Measurements from ENCODE around the gene SYNDIG1.

The SYNDIG1 gene

GRCh38 chr20:24452498-24453127, 16.8 kb upstream of the SYNDIG1 start:
- TF ChIP-seq GATA1 (IDR thresholded peaks at IDR 0.05; ENCODE audit: low read depth, low read length): no peak
- TF ChIP-seq POLR2A (IDR thresholded peaks at IDR 0.05; ENCODE audit: low read length): no peak
- peak in 1 of 2 experiments; percentile 3 for DNase-seq

- no peak for DNase-seq
- no peak for TF ChIP-seq POLR2A (IDR thresholded peaks at IDR 0.05; ENCODE audit: low read length)
- no peak for TF ChIP-seq GATA1 (IDR thresholded peaks at IDR 0.05; ENCODE audit: low read depth, low read length)
Observed at GRCh38 chr20:24453869-24454268, 15.6 kb upstream of the SYNDIG1 start.

DNA sequence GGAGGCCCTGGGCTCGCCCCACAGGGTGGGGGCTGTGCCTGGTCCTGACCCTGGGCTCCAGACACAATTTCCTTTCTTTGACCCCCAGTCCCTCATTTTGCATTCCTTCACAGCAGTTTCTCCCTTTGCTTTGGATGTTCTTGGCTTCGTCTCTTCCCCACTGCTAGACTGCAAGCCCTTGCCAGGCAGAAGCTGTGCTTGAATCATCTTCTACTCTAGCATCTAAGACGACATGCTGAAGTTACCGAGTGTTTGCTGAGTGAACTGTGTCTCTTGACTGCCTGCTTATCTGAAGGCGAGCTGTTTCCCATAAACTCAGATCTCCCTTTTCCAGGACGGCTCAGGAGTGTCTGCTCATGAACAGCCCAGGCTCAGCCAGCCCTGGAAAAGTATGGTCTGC, 14.3 kb upstream of the SYNDIG1 start:
- TF ChIP-seq POLR2A (IDR thresholded peaks at IDR 0.05; ENCODE audit: low read length) (no peak), GATA1 (IDR thresholded peaks at IDR 0.05; ENCODE audit: low read depth, low read length) (no peak)
- DNase-seq: no peak

- TF ChIP-seq POLR2A (IDR thresholded peaks at IDR 0.05; ENCODE audit: low read length) (no peak), GATA1 (IDR thresholded peaks at IDR 0.05; ENCODE audit: low read depth, low read length) (no peak)
- DNase-seq: no peak
Observed at GRCh38 chr20:24456398-24456781, 13.0 kb upstream of the SYNDIG1 start.

GRCh38 chr20:24458436-24458835, 11.0 kb upstream of the SYNDIG1 start:
- no peak for DNase-seq
- TF ChIP-seq GATA1 (IDR thresholded peaks at IDR 0.05; ENCODE audit: low read depth, low read length): no peak
- TF ChIP-seq POLR2A (IDR thresholded peaks at IDR 0.05; ENCODE audit: low read length): no peak

DNA sequence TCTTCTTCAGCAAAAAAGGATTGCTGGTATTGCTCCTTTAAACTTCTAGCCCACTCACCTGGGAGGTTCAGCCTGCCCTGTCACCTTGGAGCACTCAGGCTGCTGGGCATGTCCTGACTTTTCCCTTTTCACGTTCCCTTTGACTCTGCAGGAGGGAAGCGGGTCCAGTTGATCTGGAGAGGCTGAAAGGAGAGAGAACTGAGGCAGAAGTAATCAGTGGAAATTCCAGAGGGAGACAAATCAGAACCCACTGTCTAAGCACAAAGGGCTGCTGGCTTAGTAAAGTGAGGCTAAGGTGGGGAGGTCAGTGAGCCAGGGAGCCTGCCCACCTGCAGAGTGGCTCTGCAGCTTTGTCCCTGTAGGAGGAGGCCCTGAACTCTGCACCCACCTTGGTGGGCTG, 9.7 kb upstream of the SYNDIG1 start:
- no peak for DNase-seq
- no peak for TF ChIP-seq POLR2A (IDR thresholded peaks at IDR 0.05; ENCODE audit: low read length)
- TF ChIP-seq GATA1 (IDR thresholded peaks at IDR 0.05; ENCODE audit: low read depth, low read length): no peak

- no peak for DNase-seq
- TF ChIP-seq POLR2A (IDR thresholded peaks at IDR 0.05; ENCODE audit: low read length): no peak
- no peak for TF ChIP-seq GATA1 (IDR thresholded peaks at IDR 0.05; ENCODE audit: low read depth, low read length)
Observed at GRCh38 chr20:24460712-24461111, 8.7 kb upstream of the SYNDIG1 start.

- DNase-seq: no peak
- no peak for TF ChIP-seq POLR2A (IDR thresholded peaks at IDR 0.05; ENCODE audit: low read length)
- no peak for TF ChIP-seq GATA1 (IDR thresholded peaks at IDR 0.05; ENCODE audit: low read depth, low read length)
Observed at GRCh38 chr20:24461848-24462247, 7.6 kb upstream of the SYNDIG1 start.

DNA sequence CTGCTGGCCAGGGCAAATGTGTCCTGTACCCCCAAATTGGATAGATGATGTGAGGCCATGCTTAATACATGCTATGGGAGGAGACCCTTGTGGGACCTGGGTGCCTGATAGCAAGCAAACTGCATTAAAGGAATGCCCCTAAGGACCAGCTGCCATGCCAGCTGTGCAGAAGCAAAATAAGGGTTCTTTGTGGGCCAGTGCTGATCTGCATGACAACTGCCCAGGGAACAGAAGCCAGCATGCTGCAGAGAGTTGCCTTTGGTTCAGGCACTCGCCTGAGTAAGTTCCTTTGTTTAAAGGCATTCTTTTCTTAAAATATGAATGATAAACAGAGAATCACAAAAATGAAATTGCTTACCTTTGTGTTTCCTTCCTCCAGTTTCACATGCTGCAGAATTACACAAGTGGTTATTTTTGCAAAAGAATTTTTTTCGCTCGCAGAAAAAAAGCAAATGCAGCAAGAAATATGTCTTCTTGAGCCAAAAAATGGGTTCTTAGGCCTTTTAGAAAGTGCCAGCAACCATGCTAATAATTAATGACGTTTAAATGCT, 6.9 kb upstream of the SYNDIG1 start:
- no peak for DNase-seq
- no peak for TF ChIP-seq GATA1 (IDR thresholded peaks at IDR 0.05; ENCODE audit: low read depth, low read length)
- TF ChIP-seq POLR2A (IDR thresholded peaks at IDR 0.05; ENCODE audit: low read length): no peak

- no peak for DNase-seq
Observed at GRCh38 chr20:24465159-24465558, 4.3 kb upstream of the SYNDIG1 start.

DNA sequence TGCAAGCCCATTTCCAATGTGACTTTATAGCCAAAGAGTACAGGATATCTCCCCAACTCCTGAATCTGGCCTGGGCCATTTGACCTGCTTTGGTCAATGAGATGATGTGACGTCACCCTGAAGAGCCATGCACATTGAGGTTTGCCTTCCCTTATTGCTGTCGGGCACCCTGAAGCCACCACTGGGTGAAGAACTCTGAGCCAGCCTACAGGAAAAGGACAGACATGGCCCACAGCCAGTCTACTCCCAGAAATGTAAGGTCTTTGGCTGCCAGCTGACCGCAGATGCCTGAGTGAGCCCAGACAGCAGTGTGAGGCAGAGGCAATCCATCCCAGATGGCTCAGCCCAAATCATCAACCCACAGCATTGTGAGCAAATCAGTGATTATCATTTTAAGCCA, 3.7 kb upstream of the SYNDIG1 start:
- DNase-seq: no peak
- no peak for TF ChIP-seq POLR2A (IDR thresholded peaks at IDR 0.05; ENCODE audit: low read length)
- no peak for TF ChIP-seq GATA1 (IDR thresholded peaks at IDR 0.05; ENCODE audit: low read depth, low read length)

More at GRCh38 chr20:24465159-24465558, 4.3 kb upstream of the SYNDIG1 start:
- TF ChIP-seq POLR2A (IDR thresholded peaks at IDR 0.05; ENCODE audit: low read length): no peak
- TF ChIP-seq GATA1 (IDR thresholded peaks at IDR 0.05; ENCODE audit: low read depth, low read length): no peak

GRCh38 chr20:24468401-24469115, 871 bp upstream of the SYNDIG1 start:
- no peak for DNase-seq
- TF ChIP-seq GATA1 (IDR thresholded peaks at IDR 0.05; ENCODE audit: low read depth, low read length) (no peak), POLR2A (IDR thresholded peaks at IDR 0.05; ENCODE audit: low read length) (no peak)

GRCh38 chr20:24469894-24470745, 691 bp downstream of the SYNDIG1 start:
- no peak for TF ChIP-seq POLR2A (IDR thresholded peaks at IDR 0.05; ENCODE audit: low read length)
- no peak for TF ChIP-seq GATA1 (IDR thresholded peaks at IDR 0.05; ENCODE audit: low read depth, low read length)
- no peak for DNase-seq
